Activated CD4-positive, alpha-beta memory T cell treated with anti-CD3 and anti-CD28 coated beads, Interleukin-2, amount 10 ng/mL, durations not matched to agents 7 days and 5 days (primary cell): Measurements from ENCODE around the gene SLC16A10. TPM values are rescaled to one million over a fixed set of nuclear protein-coding genes. Genes with fewer than 3 reads are reported as not detected.
A peak's percentile ranks its signal among the peaks of the same experiment; 100 is the strongest.

Source experiments
- CTCF ChIA-PET: fragments of 350-600 bp; sonication (Branson Sonifier 250); formaldehyde crosslinking; loops from one replicate; lab custom pipeline; 2021; ENCODE audit warnings: antibody characterized with exemption, inconsistent platforms; lab: Charles Lee
- POLR2A ChIA-PET: fragments of 350-600 bp; sonication (Branson Sonifier 250); formaldehyde crosslinking; loops from one replicate; lab custom pipeline; 2021; ENCODE audit warnings: antibody characterized with exemption; lab: Charles Lee
- DNase-seq: peaks from one replicate; pipeline ENCODE4 v3.0.0-alpha.2; 2020
- H3K27ac Mint-ChIP-seq: one replicate; pipeline ENCODE4 v1.8.0; 2021; ENCODE audit warnings: mild to moderate bottlenecking, mixed read lengths
- H3K27me3 Mint-ChIP-seq: one replicate; pipeline ENCODE4 v1.8.0; 2021; ENCODE audit warnings: mixed read lengths
- H3K36me3 Mint-ChIP-seq: one replicate; pipeline ENCODE4 v1.8.0; 2021; ENCODE audit warnings: low read depth, mixed read lengths
- H3K4me1 Mint-ChIP-seq: one replicate; pipeline ENCODE4 v1.8.0; 2021; ENCODE audit warnings: mixed read lengths
- H3K4me3 Mint-ChIP-seq: one replicate; pipeline ENCODE4 v1.8.0; 2021; ENCODE audit warnings: mild to moderate bottlenecking, mixed read lengths
- H3K9me3 Mint-ChIP-seq: one replicate; pipeline ENCODE4 v1.8.0; 2021; ENCODE audit warnings: mixed read lengths
- total RNA-seq, 2 experiments: library from RNA; stranded (reverse); gene quantifications; one replicate each; pipeline ENCODE4 v1.2.3, GENCODE V29; 2021

The SLC16A10 gene
- total RNA-seq, 2 experiments from 2014 or later = 1.2 to 1.4 TPM

DNA sequence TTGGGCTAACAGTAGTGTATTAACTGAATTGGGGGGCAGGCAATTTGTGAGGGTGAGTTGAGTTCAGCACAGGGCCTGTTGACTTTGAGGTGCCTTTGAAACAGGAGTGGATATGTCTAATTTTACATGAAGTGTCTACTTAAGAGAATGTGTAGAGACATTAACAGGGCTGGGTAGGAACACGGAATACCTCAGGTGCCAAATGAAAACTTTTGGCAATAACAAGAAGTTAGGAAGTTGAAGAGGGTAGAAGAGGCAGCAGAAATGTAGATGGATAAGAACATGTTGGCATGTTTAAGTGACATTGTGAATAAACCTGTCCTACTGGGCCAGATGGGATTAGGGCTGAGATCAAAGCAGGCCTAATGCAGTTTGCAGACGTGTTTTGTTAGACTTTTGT, 117.0 kb downstream of the SLC16A10 start:
- CTCF ChIA-PET = interaction anchor here (1.7 kb wide), 1 partner anchor 146 kb away, joined by 4 read pairs; no protein-coding TSS in a partner anchor
- POLR2A ChIA-PET = no interaction called here
- Mint-ChIP-seq H3K27me3 (no peaks in the 10 kb centered on the region), H3K4me1 (no peaks in the 10 kb centered on the region), H3K9me3 (no peaks in the 10 kb centered on the region), H3K27ac (no peak overlapping the region), H3K36me3 (no peaks in the 10 kb centered on the region), H3K4me3 (no peak overlapping the region)
- no peak for DNase-seq

DNA sequence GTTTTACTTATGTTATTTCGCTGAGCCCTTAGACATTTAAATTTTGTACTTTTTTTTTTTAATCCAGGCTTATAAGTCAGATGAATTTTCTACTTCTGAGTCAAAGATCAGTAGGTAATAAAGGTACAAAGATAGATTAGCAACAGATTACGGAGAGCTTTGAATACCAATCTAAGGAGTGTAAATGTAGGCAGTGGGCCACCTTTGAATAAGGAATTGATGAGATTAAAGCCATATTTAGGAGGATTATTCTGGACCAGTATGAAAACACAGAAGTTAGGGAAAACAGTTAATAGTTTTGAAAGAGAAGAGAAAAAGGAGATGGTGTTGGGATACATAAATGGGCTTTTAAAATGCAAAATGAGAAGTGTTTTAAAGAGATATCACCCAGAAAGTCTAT, 117.6 kb downstream of the SLC16A10 start:
- H3K36me3 Mint-ChIP-seq = no peaks in the 10 kb centered on the region

DNA sequence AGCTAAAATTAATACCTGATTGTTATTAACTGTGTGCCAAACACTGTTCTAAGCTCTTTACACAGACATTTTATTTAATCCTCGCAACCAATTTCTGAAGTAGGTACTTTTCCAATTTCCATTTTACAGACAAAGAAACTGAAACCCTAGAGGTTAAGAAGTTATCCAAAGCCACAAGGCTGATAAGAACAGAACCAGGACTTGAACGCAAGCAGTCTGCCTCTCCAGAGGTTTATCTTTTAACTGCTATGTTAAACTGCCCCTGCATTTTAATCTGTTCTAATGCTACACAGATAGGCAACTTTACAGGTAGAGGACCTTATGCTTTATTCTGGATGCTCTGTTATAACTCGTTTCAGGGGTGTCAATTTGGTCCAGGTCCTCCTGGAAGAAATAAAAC, 118.2 kb downstream of the SLC16A10 start:
- no peak for DNase-seq
- H3K4me1 Mint-ChIP-seq = no peaks in the 10 kb centered on the region
- ChIA-PET CTCF (interaction anchor here (1.7 kb wide), 1 partner anchor 148 kb away, joined by 4 read pairs; no protein-coding TSS in a partner anchor), POLR2A (no interaction called here)
- H3K4me3 Mint-ChIP-seq = no peak overlapping the region
- no peak overlapping the region for H3K27ac Mint-ChIP-seq
- no peaks in the 10 kb centered on the region for H3K27me3 Mint-ChIP-seq
- H3K36me3 Mint-ChIP-seq = no peaks in the 10 kb centered on the region
- H3K9me3 Mint-ChIP-seq = no peaks in the 10 kb centered on the region

More for the DNA sequence above, 117.6 kb downstream of the SLC16A10 start:
- no peaks in the 10 kb centered on the region for H3K27me3 Mint-ChIP-seq
- ChIA-PET CTCF (interaction anchor here (1.7 kb wide), 1 partner anchor 147 kb away, joined by 4 read pairs; no protein-coding TSS in a partner anchor), POLR2A (no interaction called here)
- H3K27ac Mint-ChIP-seq = no peak overlapping the region
- no peaks in the 10 kb centered on the region for H3K9me3 Mint-ChIP-seq
- no peaks in the 10 kb centered on the region for H3K4me1 Mint-ChIP-seq
- no peak for DNase-seq
- no peak overlapping the region for H3K4me3 Mint-ChIP-seq

DNA sequence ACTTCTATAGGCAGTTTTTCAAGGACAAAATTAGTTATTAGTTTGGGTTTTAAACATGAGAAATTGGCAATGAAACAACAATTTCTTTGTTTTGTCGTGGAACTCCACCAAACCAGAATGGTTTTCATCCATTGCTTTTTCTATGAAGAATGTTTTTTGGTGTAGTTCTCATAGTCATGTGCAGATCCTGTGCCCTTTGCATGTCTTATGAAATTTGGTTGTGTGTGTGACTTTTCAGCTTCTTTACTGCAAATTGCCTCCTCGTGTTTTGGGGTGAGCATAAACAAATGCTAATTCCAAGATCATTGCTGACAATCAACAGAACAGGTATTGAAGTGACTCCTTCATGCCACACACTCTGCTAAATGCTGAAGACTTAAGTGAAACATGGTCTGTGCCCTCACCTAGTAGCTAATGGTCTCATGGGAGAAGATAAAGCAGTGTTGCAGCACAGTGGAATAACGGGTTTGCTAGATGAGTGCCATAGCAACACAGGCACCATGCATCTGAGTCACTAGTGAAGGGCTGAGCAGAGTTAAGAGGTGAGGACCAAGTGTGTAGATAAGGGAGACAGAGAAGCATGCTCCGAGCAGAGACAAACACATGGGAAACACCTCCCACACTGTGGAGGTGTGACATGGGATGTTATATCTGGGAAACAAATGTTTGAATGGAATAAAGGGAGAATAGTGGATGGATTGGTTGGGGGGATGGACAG, 120.0 kb downstream of the SLC16A10 start:
- Mint-ChIP-seq H3K4me1 (no peaks in the 10 kb centered on the region), H3K27ac (no peak overlapping the region), H3K27me3 (no peaks in the 10 kb centered on the region), H3K36me3 (no peaks in the 10 kb centered on the region), H3K9me3 (no peaks in the 10 kb centered on the region), H3K4me3 (no peak overlapping the region)
- no peak for DNase-seq
- ChIA-PET CTCF (interaction anchor here (0.5 to 4.2 kb wide), 3 partner anchors 149 to 442 kb away, joined by 3 to 41 read pairs (median 9); no protein-coding TSS in a partner anchor), POLR2A (no interaction called here)

DNA sequence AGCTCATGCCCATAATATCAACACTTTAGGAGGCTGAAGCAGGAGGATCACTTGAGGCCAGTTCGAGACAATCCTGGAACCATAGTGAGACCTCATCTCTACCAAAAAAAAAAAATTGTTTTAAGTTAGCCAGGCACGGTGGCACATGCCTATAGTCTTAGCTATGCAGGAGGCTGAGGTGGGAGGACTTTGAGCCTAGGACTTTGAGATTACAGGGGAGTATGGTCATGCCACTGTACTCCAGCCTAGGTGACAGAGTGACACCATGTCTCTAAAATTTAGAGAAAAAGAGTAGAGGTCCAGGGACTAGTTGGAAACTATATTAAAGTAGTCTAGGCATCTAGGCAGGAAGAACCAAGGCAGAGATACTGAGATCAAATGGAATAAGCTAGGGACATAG, 121.6 kb downstream of the SLC16A10 start:
- Mint-ChIP-seq H3K4me1 (no peaks in the 10 kb centered on the region), H3K27ac (no peak overlapping the region), H3K27me3 (no peaks in the 10 kb centered on the region), H3K36me3 (no peaks in the 10 kb centered on the region), H3K4me3 (no peak overlapping the region), H3K9me3 (no peaks in the 10 kb centered on the region)
- CTCF ChIA-PET = interaction anchor here (0.6 to 4.2 kb wide), 6 partner anchors 10 to 198 kb away, joined by 3 to 41 read pairs (median 7); no protein-coding TSS in a partner anchor
- DNase-seq = no peak
- POLR2A ChIA-PET = no interaction called here

DNA sequence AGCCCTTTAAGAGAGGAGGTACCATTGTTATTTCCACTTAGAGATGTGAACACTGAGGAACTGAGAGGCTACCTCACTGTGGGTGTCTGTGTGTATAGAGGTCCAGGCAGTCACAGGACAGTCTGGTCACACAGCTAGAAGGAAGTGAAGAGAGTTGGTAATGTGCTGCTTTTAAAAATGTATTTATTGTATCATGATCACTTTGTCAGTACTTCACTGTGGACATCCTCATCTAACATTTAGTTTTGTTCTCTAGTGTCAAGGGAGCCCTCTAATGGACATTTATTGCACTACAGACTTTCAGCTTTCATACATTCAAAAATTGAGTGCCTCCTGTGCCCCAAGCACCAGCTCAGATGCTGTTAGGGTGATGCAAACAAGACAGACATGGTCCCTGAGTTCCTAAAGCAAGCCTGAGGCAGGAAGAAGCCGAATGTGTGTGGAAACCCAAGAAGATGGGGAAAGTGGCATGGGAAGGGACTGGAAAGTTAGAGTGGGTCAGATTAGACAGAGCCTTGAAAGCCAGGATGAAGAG, 123.0 kb downstream of the SLC16A10 start:
- ChIA-PET CTCF (interaction anchor here (0.7 to 4.2 kb wide), 15 partner anchors 8 to 268 kb away, joined by 3 to 41 read pairs (median 3); no protein-coding TSS in a partner anchor), POLR2A (no interaction called here)
- Mint-ChIP-seq H3K9me3 (no peaks in the 10 kb centered on the region), H3K4me1 (no peaks in the 10 kb centered on the region), H3K36me3 (no peaks in the 10 kb centered on the region), H3K4me3 (no peak overlapping the region), H3K27ac (no peak overlapping the region), H3K27me3 (no peaks in the 10 kb centered on the region)
- DNase-seq = peak; percentile 20

DNA sequence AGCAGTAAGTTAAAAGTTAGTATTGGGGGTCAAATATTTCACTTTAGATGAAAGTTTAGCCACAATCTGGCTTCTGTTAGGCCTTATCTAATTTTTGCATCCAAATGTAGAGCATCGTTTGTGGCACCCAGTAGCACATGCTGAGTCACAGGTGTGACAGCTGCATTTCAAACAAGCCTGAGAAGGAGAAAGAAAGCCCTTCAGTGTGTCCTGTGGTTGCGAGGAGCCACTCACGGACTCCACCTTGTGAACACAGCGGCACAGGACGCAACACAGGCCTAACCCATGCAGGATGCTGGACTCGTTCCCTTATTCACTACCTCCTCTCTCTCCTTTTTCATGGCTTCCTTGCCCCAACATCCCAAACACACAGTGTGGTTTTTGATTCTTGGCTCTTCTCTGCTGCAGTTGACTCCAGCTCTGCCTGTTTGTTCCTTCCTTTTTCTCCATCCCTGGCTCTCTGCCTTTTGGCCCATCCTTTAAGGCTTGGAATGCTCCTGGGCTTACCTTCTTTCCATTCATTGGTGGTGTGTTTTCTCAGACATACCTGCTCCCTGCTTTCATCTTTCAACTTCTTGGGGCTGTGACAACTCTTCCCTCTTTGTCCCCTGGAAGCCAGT, 124.2 kb downstream of the SLC16A10 start:
- Mint-ChIP-seq H3K9me3 (no peaks in the 10 kb centered on the region), H3K27ac (no peak overlapping the region), H3K4me3 (no peak overlapping the region), H3K36me3 (no peaks in the 10 kb centered on the region), H3K27me3 (no peaks in the 10 kb centered on the region), H3K4me1 (no peaks in the 10 kb centered on the region)
- POLR2A ChIA-PET = no interaction called here
- no peak for DNase-seq
- CTCF ChIA-PET = interaction anchor here (0.8 to 2.0 kb wide), 2 partner anchors 152 to 154 kb away, joined by 3 to 7 read pairs; no protein-coding TSS in a partner anchor

DNA sequence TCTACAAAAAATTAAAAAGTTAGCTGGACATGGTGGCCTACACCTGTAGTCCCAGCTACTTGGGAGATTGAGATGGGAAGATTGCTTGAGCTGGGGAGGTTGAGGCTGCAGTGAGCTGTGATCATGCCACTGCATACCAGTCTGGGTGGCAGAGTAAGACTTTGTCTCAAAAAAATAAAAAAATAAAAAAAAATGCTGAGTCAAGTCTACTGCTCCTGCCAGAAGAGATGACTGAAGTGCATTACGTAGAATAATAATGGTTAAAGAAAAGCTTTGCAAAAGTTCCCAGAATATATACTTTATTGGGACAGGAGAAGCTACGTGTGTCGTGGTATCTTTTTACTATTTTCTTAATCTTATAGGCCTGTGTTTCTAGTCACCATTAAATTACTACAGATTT, 125.3 kb downstream of the SLC16A10 start:
- no peaks in the 10 kb centered on the region for H3K9me3 Mint-ChIP-seq
- POLR2A ChIA-PET = interaction anchor here (0.6 kb wide), 1 partner anchor 843 kb away, joined by 4 read pairs; no protein-coding TSS in a partner anchor
- DNase-seq = no peak
- no peaks in the 10 kb centered on the region for H3K36me3 Mint-ChIP-seq
- no peak overlapping the region for H3K27ac Mint-ChIP-seq
- H3K4me3 Mint-ChIP-seq = no peak overlapping the region
- no peaks in the 10 kb centered on the region for H3K27me3 Mint-ChIP-seq
- no peaks in the 10 kb centered on the region for H3K4me1 Mint-ChIP-seq
- CTCF ChIA-PET = interaction anchor here (0.7 to 2.0 kb wide), 4 partner anchors 9 to 266 kb away, joined by 3 to 7 read pairs (median 4); no protein-coding TSS in a partner anchor

DNA sequence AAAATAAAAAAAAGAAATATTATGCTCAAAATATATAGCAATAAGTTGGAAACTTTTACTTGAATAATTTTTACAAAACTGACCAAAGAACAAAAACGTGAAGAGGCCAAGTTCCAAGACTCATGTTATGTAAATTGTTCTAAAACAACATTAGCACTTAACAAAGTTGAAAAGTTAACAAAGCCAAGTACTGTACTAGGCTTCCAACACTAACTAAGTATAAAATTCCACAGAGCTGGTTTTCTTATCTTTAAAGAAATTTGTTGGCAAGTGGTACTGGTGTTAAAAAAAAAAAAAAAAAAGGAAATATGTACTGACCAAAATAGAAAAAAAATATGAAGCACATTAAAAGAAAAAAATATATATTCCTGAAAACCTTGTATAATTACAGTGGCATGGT, 127.8 kb downstream of the SLC16A10 start:
- Mint-ChIP-seq H3K27ac (no peak overlapping the region), H3K27me3 (no peaks in the 10 kb centered on the region), H3K36me3 (no peaks in the 10 kb centered on the region), H3K4me3 (no peak overlapping the region), H3K4me1 (no peaks in the 10 kb centered on the region), H3K9me3 (no peaks in the 10 kb centered on the region)
- ChIA-PET POLR2A (no interaction called here), CTCF (interaction anchor here (0.9 kb wide), 1 partner anchor 11 kb away, joined by 3 read pairs; no protein-coding TSS in a partner anchor)
- DNase-seq = no peak

DNA sequence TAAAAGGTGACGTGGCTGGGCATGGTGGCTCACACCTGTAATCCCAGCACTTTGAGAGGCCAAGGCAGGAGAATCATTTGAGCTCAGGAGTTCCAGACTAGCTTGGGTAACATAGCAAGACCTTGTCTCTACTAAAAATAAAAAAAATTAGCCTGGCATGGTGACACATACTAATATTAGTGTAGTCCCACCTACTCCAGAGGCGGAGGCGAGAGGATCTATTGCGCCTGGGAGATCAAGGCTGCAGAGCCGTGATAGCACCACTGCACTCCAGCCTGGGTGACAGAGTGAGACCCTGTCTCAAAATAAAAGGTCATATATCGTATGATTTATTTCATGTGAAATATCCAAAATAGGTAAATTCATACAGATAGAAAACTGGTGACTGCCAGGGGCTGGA, 132.5 kb downstream of the SLC16A10 start:
- CTCF ChIA-PET = no interaction called here
- Mint-ChIP-seq H3K4me1 (no peaks in the 10 kb centered on the region), H3K4me3 (no peak overlapping the region)

DNA sequence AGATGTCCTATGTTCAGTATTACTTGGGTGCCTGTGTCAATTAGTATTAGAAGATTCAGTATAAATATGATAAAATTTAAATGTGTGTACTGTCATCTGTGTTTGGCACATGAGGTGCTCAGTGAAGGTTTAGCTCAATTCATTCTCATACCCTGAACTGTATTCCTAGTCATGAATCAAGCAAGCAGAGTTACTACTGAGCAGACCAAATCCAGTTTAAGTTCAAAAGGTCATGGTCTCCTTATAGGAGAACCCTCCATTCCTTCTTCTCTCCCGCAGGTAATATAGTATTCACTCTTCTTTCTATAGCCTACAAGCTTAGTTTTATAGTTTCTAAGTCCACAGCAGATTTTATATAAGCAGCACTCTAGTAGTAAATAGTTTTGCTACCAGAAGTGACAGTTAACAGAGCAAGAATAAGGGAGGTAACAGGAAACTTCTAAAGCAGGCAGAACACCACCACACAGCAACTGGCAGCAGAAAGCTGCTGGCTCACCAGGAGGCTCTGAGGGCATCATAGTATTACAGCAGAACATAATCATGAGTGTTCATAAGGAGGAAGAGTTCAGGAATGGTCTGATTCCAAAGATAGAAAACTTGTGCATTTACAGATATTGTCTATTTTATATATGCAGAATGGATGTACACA, 133.2 kb downstream of the SLC16A10 start:
- no peak for DNase-seq
- Mint-ChIP-seq H3K4me3 (no peak overlapping the region), H3K27ac (no peak overlapping the region), H3K27me3 (peaks cover 3% of the 10 kb centered on the region), H3K4me1 (no peaks in the 10 kb centered on the region), H3K9me3 (no peaks in the 10 kb centered on the region), H3K36me3 (no peaks in the 10 kb centered on the region)
- CTCF ChIA-PET = interaction anchor here (1.6 kb wide), 1 partner anchor 11 kb away, joined by 5 read pairs; no protein-coding TSS in a partner anchor
- POLR2A ChIA-PET = no interaction called here

More for the DNA sequence above, 132.5 kb downstream of the SLC16A10 start:
- peaks cover 3% of the 10 kb centered on the region for H3K27me3 Mint-ChIP-seq
- DNase-seq = no peak
- POLR2A ChIA-PET = no interaction called here
- H3K27ac Mint-ChIP-seq = no peak overlapping the region
- H3K9me3 Mint-ChIP-seq = no peaks in the 10 kb centered on the region
- no peaks in the 10 kb centered on the region for H3K36me3 Mint-ChIP-seq

DNA sequence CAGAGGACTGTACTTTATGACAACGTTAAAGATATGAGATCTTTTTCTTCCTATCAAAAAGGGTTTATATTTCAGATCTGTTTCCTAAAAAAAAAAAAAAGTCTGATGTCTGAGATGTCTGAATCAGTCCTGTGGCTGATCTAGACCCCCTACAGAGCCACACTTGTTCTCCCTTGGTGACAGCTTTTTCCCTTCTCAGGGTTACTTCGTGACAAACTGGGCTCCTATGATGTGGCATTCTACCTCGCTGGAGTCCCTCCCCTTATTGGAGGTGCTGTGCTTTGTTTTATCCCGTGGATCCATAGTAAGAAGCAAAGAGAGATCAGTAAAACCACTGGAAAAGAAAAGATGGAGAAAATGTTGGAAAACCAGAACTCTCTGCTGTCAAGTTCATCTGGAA, 134.5 kb downstream of the SLC16A10 start:
- H3K36me3 Mint-ChIP-seq = no peaks in the 10 kb centered on the region
- no peak overlapping the region for H3K27ac Mint-ChIP-seq
- H3K4me3 Mint-ChIP-seq = no peak overlapping the region
- ChIA-PET CTCF (interaction anchor here (0.5 to 1.6 kb wide), 4 partner anchors 9 to 164 kb away, joined by 3 to 5 read pairs (median 4); a partner anchor contains a TSS), POLR2A (no interaction called here)
- H3K9me3 Mint-ChIP-seq = no peaks in the 10 kb centered on the region
- DNase-seq = no peak
- H3K4me1 Mint-ChIP-seq = no peaks in the 10 kb centered on the region
- peaks cover 3% of the 10 kb centered on the region for H3K27me3 Mint-ChIP-seq
